ENCODE data around the gene VPS50.

GRCh38 chr7:93315896-93316295 lies 83.7 kb downstream of the VPS50 start:
- TF ChIP-seq CTCF (IDR thresholded peaks at IDR 0.05) (no peak), POLR2A (IDR thresholded peaks at IDR 0.05; ENCODE audit: low read depth) (no peak)

All from esophagus muscularis mucosa (tissue), 3 donors.